HCT116 (cell line): ENCODE data around the gene MCUR1.

Experiments
- CTCF ChIP-seq, 3 experiments: fragments of 200-600 bp in 1 of 3; sonication (generic) in 1 of 3; IDR thresholded peaks in 2 of 3; conservative IDR thresholded peaks in 1 of 3; 2 replicates each; pipeline ENCODE4 v1.5.1; 2012 to 2017; ENCODE audit warnings: low read depth in 2 of 3, low read length in 2 of 3, antibody characterized with exemption in 1 of 3, borderline replicate concordance in 1 of 3, control low read depth in 1 of 3, mild to moderate bottlenecking in 1 of 3, mixed read lengths in 1 of 3, mixed run types in 1 of 3, moderate library complexity in 1 of 3; ENCODE audit not compliant: insufficient read depth in 1 of 3
- EGR1 ChIP-seq: IDR thresholded peaks from 2 replicates; pipeline ENCODE4 v1.6.1; 2012; ENCODE audit warnings: low read depth
- ELF1 ChIP-seq: IDR thresholded peaks from 2 replicates; pipeline ENCODE4 v1.6.1; 2012; ENCODE audit warnings: low read depth, borderline replicate concordance
- EZH2 ChIP-seq: fragments of 200-600 bp; sonication (generic); IDR thresholded peaks from 2 replicates; pipeline ENCODE4 v1.6.1; 2017; ENCODE audit warnings: antibody characterized with exemption, mixed run types
- EZH2phosphoT487 ChIP-seq: fragments of 200-600 bp; IDR thresholded peaks from 2 replicates; pipeline ENCODE4 v1.6.1; 2018; ENCODE audit warnings: antibody characterized with exemption, borderline replicate concordance
- POLR2A ChIP-seq: IDR thresholded peaks from 2 replicates; pipeline ENCODE4 v1.7.0; 2011; ENCODE audit warnings: borderline replicate concordance; ENCODE audit not compliant: insufficient read depth, insufficient read length; ENCODE audit errors: extremely low read depth
- RAD21 ChIP-seq: IDR thresholded peaks from 2 replicates; pipeline ENCODE4 v1.6.1; 2012; ENCODE audit warnings: low read depth, mild to moderate bottlenecking
- REST ChIP-seq: IDR thresholded peaks from 2 replicates; pipeline ENCODE4 v1.6.1; 2012; ENCODE audit warnings: low read depth
- YY1 ChIP-seq: IDR thresholded peaks from 2 replicates; pipeline ENCODE4 v1.6.1; 2011; ENCODE audit warnings: low read length, low read depth, moderate library complexity, mild to moderate bottlenecking; ENCODE audit not compliant: insufficient replicate concordance; ENCODE audit errors: extremely low read depth
- ZBTB33 ChIP-seq: IDR thresholded peaks from 2 replicates; pipeline ENCODE4 v1.6.1; 2011; ENCODE audit warnings: mild to moderate bottlenecking, low read length, moderate library complexity; ENCODE audit not compliant: insufficient replicate concordance; ENCODE audit errors: extremely low read depth
- ZFX ChIP-seq: fragments of 450-650 bp; IDR thresholded peaks from 2 replicates; pipeline ENCODE4 v1.6.1; 2017
- ZNF274 ChIP-seq: fragments of 200-500 bp; sonication (Bioruptor generic); IDR thresholded peaks from 2 replicates; pipeline ENCODE4 v1.6.1; 2014; ENCODE audit warnings: mild to moderate bottlenecking, low read depth, low read length, inconsistent platforms
- TF ChIP-seq, protein P1 (sequence below): IDR thresholded peaks from 2 replicates; pipeline ENCODE4 v1.6.1; 2012

GRCh38 chr6:13827032-13827431 is 12.7 kb upstream of the MCUR1 start:
- TF ChIP-seq REST (no peak), ZBTB33 (no peak), POLR2A (no peak), RAD21 (no peak), CTCF (IDR thresholded peaks at IDR 0.05 in 2 of 3, conservative IDR thresholded peaks at IDR 0.05 in 1 of 3; ENCODE audit: borderline replicate concordance in 1 of 3, insufficient read depth in 1 of 3, low read depth in 2 of 3, low read length in 2 of 3) (no peak), YY1 (no peak), EZH2 (no peak), ZNF274 (no peak), ZFX (no peak), EGR1 (no peak), EZH2phosphoT487 (no peak), ELF1 (no peak)
- TF ChIP-seq, protein P1, sequence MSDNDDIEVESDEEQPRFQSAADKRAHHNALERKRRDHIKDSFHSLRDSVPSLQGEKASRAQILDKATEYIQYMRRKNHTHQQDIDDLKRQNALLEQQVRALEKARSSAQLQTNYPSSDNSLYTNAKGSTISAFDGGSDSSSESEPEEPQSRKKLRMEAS, result no peak
